ENCODE data around the gene MDM2.
"Not testable (repeated sequence)": the region's sequence is repeated elsewhere in the genome, so short reads cannot be mapped to it uniquely, and the experiment has no call there.

The MDM2 gene

GRCh38 chr12:68831751-68832503 lies 23.9 kb downstream of the MDM2 start:
- no peak for DNase-seq

GRCh38 chr12:68832504-68832867 lies 24.5 kb downstream of the MDM2 start:
- no peak for DNase-seq

- DNase-seq: no peak
Measured at GRCh38 chr12:68833508-68833907, 25.5 kb downstream of the MDM2 start.

- no peak for DNase-seq
Measured at GRCh38 chr12:68835333-68835908, 27.4 kb downstream of the MDM2 start.

GRCh38 chr12:68837215-68837614 lies 29.2 kb downstream of the MDM2 start:
- DNase-seq: no peak

- no peak for DNase-seq
Measured at GRCh38 chr12:68838046-68838886, 30.3 kb downstream of the MDM2 start.

GRCh38 chr12:68839183-68840147 lies 31.5 kb downstream of the MDM2 start:
- no peak for DNase-seq

- DNase-seq: not testable (repeated sequence)
Measured at GRCh38 chr12:68841175-68841574, 33.2 kb downstream of the MDM2 start.

- DNase-seq: no peak
Measured at GRCh38 chr12:68841717-68842116, 33.7 kb downstream of the MDM2 start.

- no peak for DNase-seq
Measured at GRCh38 chr12:68842123-68842522, 34.1 kb downstream of the MDM2 start.

GRCh38 chr12:68842784-68843567 lies 35.0 kb downstream of the MDM2 start:
- DNase-seq: no peak

GRCh38 chr12:68844318-68844745 lies 36.4 kb downstream of the MDM2 start:
- no peak for DNase-seq

GRCh38 chr12:68844788-68845695 lies 37.1 kb downstream of the MDM2 start:
- no peak for DNase-seq

- DNase-seq: no peak
Measured at GRCh38 chr12:68846811-68847210, 38.8 kb downstream of the MDM2 start.

GRCh38 chr12:68850390-68850789 lies 42.4 kb downstream of the MDM2 start:
- no peak for DNase-seq

GRCh38 chr12:68851592-68852306 lies 43.8 kb downstream of the MDM2 start:
- DNase-seq: no peak

GRCh38 chr12:68853396-68854077 lies 45.6 kb downstream of the MDM2 start:
- no peak for DNase-seq

- no peak for DNase-seq
Measured at GRCh38 chr12:68854078-68854468, 46.1 kb downstream of the MDM2 start.

- DNase-seq: no peak
Measured at GRCh38 chr12:68854554-68854953, 46.6 kb downstream of the MDM2 start.

Measured in activated CD8-positive, alpha-beta memory T cell treated with anti-CD3 and anti-CD28 coated beads for 24 hours (primary cell).